DMS153 treated with DMSO at 0.1 percent for 48 hours (cell line): ENCODE results near the gene P2RY6.

Experiments
- DNase-seq: peaks from one replicate; lab custom pipeline; 2025; ENCODE audit not compliant: unreplicated experiment; lab: John Stamatoyannopoulos, UW

The P2RY6 gene

DNA sequence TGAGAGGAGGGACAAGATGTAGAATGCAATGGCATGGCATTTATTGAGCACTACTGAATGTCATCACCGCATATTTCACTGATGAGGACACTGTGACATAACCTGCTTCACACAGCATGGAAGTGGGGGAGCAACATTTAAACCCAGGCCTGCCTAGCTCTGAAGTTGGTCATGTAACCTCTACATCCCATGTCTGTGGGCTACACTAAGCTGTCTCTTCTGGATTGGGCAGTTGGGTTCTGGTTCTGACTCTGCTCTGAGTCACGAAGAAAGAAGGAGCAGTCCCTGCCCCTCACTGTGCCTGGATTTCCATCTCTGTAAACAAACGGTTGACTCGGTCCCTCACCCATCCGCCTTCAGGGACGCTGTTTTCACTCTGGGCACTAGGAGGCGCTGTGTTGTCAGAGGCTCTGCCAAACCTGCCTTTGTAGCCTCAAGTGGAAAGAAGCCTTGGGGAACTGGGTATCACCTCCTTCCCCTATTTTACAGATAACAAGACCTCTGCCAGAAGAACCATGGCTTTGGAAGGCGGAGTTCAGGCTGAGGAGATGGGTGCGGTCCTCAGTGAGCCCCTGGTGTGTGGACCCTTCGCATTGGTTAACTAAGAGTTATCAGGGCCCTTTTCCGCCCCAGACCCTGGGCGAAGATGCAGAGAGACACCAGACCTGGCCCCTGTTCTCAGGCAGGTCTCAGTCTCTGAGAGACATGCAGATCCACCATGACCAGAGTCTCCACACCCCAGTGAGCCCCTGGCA is 23.3 kb downstream of the P2RY6 start:
- no peak for DNase-seq

DNA sequence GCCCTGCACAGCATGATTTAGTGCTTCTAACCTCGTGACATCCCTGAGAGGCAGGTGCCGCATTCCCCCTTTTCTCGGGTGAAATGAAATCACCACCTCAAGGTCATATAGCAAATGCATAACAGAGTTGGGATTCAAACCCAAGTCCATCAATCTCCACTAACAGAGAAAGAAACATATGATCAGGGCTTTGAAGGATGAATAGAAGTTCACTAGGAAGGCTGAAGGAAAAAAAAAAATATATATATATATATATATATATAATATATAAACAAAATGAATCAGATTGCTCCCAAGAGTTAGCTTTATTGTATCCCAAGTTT is 23.8 kb downstream of the P2RY6 start:
- no peak for DNase-seq

DNA sequence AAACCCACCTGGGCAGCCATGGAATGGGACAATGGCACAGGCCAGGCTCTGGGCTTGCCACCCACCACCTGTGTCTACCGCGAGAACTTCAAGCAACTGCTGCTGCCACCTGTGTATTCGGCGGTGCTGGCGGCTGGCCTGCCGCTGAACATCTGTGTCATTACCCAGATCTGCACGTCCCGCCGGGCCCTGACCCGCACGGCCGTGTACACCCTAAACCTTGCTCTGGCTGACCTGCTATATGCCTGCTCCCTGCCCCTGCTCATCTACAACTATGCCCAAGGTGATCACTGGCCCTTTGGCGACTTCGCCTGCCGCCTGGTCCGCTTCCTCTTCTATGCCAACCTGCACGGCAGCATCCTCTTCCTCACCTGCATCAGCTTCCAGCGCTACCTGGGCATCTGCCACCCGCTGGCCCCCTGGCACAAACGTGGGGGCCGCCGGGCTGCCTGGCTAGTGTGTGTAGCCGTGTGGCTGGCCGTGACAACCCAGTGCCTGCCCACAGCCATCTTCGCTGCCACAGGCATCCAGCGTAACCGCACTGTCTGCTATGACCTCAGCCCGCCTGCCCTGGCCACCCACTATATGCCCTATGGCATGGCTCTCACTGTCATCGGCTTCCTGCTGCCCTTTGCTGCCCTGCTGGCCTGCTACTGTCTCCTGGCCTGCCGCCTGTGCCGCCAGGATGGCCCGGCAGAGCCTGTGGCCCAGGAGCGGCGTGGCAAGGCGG is 24.5 kb downstream of the P2RY6 start:
- DNase-seq = no peak

DNA sequence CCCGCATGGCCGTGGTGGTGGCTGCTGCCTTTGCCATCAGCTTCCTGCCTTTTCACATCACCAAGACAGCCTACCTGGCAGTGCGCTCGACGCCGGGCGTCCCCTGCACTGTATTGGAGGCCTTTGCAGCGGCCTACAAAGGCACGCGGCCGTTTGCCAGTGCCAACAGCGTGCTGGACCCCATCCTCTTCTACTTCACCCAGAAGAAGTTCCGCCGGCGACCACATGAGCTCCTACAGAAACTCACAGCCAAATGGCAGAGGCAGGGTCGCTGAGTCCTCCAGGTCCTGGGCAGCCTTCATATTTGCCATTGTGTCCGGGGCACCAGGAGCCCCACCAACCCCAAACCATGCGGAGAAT is 25.1 kb downstream of the P2RY6 start:
- DNase-seq = no peak

DNA sequence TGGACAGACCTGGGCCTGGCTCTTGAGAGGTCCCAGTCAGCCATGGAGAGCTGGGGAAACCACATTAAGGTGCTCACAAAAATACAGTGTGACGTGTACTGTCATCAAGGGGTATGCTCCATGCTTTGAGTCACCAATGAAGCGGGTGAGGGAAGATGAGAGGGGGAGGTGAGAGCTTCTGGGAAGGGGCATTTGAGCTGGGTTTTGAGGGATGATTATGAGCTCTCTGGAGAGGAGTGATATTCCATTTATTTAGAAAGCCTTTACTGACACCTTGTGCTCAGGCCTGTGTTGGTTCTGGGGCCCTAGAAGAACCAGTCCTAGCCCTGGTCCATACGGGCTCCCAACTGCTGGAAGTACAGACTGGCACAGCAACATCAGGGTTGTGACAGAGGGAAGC is 25.6 kb downstream of the P2RY6 start:
- no peak for DNase-seq

DNA sequence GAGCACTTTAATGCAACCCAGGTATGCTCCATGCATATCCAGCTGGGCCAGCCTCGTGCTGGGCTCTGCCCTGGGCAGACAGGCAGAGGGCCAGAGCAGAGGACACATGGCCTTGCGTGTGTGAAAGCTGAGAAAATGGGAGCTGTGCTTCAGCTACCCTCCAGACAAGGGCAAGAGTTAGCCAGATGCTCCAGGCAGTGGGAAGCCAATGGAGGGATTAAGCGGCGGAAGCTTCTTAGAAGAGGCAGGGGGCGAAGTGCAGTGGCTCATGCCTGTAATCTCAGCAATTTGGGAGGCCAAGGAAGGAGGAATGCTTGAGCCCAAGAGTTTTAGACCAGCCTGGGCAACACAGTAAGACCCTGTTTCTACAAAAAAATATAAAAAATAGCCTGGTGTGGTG is 26.1 kb downstream of the P2RY6 start:
- DNase-seq = no peak

DNA sequence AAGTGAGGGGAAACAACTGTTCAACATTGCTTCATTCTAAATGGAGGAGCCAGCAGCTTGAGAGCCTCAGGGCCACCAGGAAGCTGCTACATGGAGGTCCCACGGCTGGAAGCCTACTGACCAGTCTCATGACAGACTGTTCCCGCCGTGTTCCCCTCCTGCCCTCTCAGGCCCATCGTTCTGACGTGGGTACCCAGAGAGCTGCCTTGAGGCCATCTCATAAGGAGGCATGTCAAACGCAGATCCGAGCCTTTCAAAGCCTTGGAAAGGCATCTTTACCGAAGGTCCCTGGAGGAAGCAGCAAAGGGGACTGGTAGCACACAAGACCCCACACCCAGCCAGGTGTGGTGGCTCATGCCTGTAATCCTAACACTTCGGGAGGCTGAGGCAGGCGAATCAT is 27.6 kb downstream of the P2RY6 start:
- no peak for DNase-seq

DNA sequence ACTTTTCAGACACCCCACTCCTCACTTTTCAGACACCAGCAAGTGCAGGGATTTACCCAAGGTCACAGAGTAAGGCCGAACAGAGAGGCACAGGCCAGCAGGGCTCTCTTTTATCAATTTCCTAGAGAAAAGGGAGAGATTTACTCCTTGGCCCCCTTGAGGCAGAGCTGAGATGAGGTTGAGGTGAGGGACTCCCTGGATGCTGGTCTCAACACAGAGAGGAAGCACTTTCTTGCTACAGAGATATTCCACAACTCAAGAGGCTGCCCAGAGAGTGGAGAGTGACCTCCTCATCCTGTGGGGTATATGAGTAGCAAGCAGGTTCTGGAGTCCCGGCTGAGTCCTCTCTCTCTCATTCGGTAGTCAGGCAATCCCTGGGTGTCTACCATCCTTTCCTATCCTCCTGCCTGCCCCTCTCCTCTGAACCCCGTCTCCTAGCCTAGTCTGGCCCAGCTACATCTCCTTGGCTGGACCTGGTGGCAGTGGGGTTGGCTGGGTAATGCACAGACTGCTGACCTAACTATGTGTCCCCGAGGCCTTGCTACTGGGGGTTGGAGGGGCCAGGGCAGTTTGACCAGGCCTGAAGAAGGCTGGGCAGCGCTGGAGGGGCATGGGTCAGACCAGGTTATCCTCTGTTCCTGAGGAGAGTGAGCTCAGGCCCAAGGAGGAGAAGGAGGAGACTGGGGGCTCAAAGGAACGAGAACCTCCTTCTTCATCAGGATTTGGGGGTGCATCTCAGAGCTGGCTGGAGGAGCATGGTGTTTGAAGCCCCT is 34.1 kb downstream of the P2RY6 start:
- no peak for DNase-seq

DNA sequence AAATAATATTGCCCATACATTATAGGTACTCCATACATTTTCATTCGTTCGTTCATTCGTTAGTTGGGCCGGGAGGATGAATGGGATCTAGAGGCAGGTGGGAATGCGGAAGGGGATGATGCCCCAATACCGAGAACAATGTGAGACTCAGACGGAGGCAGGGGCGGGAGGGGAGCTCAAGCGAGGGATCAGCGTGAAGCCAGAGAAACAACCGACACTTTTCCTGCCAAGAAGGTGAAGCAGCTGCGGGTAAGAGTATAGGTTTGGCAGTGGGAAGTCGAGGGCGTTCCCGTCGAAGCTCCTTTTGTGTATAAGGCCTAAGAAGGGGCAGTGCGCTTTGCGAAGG is 34.8 kb downstream of the P2RY6 start:
- no peak for DNase-seq

DNA sequence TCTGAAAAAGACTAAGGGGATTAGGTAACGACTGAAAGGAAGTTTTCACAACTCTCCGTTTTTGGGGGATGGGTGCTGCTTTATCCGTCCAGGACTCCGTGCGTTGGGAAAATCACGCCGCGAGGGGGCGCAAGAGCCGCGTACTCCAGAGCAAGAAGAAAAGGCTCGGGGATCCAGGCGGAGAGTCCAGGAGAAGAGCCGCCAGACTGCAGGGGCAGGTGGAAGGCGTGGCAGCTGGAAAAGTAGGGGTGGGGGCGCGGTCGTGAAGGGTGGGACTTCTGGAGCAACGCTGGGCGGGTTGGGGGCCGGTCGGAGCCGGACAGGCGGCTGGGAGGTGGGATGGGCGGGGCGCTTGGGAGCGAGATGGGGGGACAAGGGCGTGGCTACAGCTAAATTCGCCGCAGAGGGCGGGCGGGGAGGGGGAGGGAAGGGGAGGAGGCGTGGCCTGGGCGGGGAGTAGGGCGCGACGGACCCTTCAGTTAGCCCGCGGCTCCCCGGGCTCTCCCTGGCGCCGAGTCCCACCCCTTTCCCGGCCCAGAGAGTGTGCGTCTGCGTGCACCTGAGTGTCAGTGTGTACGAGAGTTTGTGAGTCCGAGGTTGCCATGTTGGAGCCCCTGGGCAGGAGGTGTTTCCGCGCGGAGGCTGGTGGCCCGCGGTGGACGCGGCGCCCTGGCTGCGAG is 35.3 kb downstream of the P2RY6 start:
- peak; percentile 84 for DNase-seq

DNA sequence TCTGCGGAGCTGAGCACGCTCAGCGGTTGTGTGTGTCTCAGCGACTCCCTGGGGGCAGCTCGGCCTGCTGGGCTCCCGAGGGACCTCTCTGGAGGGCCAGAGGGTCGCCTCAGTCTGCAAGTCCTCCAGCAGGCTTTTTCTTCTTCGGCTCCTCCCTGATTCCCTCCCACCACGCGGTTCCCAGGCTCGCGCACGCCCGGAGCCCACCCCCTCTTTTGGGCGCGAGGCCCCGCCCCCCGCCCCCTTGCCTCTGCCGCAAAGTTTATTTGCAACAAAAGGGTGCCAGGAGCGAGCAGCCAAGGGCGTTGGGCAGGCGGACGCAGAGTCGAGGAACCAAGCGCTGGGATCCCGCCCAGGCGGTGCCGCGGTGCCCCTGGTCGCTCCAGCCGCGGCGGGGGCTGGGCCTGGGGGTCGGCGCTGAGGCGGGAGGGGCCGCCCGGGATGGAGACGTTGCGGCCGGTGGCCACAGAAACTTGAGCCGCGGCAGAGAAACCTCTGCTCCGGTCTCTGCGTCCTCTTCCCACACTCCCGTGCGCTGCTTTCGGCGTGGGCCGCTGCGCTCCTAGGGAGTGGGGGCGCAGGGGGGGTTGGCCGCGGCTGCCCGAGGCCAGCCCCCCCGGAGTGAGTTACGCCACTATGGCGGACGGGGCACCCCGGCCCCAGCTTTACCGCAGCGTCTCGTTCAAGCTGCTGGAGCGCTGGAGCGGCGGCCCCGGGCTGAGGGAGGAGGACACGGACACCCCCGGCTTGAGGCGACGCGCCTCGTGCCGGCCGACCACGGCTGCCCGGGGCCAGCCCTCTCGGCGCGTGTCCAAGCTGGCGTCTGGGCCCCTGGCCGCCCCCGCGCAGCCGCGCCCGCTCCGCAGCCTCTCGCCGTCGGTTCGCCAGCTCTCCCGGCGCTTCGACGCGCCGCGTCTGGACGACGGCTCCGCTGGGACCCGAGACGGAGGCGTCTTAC is 36.1 kb downstream of the P2RY6 start, which contains the start of gene ARHGEF17:
TSS of gene ARHGEF17 (plus strand) at position 274 of the 958 bp plus-strand sequence. CDS start at position 637, 363 bp downstream.
- DNase-seq = no peak

DNA sequence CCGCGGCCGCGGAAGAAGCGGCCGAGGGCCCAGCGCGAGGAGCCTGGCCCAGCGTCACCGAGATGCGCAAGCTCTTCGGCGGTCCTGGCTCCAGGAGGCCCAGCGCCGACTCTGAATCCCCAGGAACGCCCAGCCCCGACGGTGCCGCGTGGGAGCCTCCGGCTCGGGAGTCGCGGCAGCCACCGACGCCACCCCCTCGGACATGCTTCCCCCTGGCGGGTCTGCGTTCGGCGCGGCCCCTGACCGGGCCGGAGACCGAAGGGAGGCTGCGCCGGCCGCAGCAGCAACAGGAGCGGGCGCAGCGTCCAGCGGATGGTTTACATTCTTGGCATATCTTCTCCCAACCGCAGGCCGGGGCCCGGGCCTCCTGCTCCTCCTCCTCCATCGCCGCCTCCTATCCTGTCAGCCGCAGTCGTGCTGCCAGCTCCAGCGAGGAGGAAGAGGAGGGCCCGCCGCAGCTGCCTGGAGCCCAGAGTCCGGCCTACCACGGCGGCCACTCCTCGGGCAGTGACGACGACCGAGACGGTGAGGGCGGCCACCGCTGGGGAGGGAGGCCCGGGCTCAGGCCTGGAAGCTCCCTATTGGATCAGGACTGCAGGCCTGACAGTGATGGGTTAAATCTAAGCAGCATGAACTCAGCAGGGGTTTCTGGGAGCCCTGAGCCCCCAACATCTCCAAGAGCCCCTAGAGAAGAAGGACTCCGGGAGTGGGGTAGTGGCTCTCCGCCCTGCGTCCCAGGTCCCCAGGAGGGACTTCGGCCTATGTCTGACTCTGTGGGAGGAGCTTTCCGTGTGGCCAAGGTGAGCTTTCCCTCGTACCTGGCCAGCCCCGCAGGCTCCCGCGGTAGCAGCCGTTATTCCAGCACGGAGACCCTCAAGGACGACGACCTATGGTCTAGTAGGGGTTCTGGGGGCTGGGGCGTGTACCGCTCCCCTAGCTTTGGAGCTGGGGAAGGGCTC is 37.1 kb downstream of the P2RY6 start:
- no peak for DNase-seq

DNA sequence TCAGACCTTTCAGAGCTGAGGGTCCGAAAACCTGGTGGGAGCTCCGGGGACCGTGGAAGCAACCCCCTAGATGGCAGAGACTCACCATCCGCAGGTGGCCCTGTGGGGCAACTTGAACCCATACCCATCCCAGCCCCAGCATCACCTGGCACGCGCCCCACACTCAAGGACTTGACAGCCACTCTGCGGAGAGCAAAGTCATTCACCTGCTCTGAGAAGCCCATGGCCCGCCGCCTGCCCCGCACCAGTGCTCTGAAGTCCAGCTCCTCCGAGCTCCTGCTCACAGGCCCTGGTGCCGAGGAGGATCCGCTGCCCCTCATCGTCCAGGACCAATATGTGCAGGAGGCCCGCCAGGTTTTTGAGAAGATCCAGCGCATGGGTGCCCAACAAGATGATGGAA is 37.9 kb downstream of the P2RY6 start:
- DNase-seq = no peak

DNA sequence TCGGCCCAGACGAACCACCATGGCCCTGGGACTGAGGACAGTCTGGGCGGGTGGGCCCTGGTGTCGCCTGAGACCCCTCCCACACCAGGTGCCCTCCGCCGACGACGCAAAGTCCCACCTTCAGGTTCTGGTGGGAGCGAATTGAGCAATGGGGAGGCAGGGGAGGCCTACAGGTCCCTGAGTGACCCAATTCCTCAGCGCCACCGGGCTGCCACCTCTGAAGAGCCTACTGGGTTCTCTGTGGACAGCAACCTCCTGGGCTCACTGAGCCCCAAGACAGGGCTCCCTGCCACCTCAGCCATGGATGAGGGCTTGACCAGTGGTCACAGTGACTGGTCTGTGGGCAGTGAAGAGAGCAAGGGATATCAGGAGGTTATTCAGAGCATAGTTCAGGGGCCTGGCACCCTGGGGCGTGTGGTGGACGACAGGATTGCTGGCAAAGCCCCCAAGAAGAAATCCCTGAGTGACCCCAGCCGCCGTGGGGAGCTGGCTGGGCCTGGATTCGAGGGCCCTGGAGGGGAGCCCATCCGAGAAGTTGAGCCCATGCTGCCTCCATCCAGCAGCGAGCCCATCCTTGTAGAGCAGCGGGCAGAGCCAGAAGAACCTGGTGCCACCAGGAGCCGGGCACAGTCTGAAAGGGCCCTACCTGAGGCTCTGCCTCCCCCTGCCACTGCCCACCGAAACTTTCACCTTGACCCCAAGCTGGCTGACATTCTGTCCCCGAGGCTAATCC is 38.7 kb downstream of the P2RY6 start:
- DNase-seq = no peak

DNA sequence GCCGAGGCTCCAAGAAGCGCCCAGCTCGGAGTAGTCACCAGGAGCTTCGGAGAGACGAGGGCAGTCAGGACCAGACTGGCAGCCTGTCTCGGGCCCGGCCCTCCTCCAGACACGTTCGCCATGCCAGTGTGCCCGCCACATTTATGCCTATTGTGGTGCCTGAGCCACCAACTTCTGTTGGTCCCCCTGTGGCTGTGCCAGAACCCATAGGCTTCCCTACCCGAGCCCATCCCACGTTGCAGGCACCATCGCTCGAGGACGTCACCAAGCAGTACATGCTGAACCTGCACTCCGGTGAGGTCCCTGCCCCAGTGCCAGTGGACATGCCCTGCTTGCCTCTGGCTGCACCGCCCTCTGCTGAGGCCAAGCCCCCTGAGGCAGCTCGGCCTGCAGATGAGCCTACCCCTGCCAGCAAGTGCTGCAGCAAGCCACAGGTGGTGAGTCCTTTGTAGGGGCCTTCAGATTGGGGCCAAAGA is 39.3 kb downstream of the P2RY6 start:
- no peak for DNase-seq

DNA sequence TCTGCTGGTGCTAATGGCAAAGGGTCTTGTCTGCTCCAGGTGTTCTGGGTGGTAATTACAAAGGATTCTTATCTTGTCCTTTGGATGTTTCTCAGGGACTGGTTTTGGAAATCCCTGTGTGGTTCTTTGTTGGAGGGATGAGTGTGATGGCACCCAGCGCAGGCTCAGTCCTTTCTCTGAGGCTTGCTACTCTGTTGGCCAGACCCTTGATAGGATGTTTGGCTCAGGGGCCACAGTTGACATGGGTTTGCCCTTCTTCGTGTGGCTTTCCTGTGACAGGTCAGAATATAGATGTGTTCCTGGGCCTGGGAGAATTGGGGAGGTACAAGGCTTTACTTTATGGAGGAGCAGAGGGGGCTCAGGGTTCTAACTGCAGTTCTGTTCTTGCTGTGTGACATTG is 39.9 kb downstream of the P2RY6 start:
- DNase-seq = no peak

DNA sequence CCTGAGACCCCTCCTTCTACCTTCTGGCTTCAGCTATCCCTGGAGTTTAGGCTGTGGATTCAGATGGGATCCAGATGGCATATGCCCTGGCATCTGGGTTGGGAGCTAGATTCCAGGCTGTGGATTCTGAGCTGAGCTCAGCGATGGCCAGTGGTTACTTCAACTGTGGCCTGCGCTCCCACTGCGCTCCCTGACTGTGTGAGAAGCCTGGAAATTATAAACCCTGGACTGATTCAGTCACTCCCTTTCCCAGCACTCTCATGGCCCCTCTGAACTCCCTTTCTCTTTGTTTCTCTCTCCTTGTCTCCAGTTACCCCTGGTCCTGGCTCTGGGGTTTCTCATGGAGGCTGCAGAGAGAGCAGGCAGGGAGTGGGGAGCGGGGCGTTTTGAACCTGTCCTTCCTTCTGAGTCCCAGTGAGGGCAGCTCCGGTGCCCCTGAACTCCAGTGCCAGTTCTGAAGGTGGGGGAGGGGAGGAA is 40.8 kb downstream of the P2RY6 start:
- no peak for DNase-seq

DNA sequence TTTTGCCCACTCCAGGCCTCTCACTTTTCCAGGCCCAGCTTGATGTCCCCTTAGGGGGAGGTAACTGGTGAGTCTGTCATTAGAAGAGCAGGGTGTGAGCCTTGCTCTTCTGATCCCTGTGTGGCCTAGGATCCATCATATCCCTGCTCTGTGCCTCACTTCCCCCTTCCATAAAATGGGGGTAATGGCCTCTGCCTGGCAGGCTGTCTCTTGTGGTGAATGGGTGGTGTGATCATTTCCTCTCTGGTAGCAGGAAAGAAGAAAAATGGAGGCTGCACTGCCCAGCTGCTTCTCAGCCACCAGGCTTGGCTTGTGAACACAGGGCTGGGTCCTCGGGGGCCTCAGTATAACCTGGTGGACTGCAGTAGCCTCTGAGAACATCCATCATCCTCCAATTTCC is 41.5 kb downstream of the P2RY6 start:
- no peak for DNase-seq
